HCT116 (cell line): ENCODE results near the gene SCN1B. TPM values are rescaled to one million over a fixed set of nuclear protein-coding genes. Genes with fewer than 3 reads are reported as not detected.

ENCODE experiments used
- ATAC-seq: fragments of 200-7000 bp; cut with Tn5 transposase; 2 replicates; pipeline ENCODE4 v1.9.1; 2020; ENCODE audit warnings: mild to moderate bottlenecking, moderate library complexity
- BruUV-seq: library from RNA; stranded (reverse); fragments of 400-500 nt; replicated peaks from 2 replicates; lab custom pipeline; 2021; lab: Mats Ljungman, UMichigan
- CTCF ChIA-PET: fragments of 300-600 bp; sonication (Branson Sonifier 250); formaldehyde crosslinking; loops from one replicate; lab custom pipeline; 2021; ENCODE audit warnings: antibody characterized with exemption; lab: Charles Lee
- POLR2A ChIA-PET: fragments of 300-600, 350-600 bp; sonication (Branson Sonifier 250); formaldehyde crosslinking; loops from one replicate; lab custom pipeline; 2021; ENCODE audit warnings: antibody characterized with exemption; lab: Charles Lee
- RAD21 ChIA-PET, 2 experiments: fragments of 300-600 bp; sonication (Branson Sonifier 250); formaldehyde crosslinking; loops; one replicate each; lab custom pipeline; 2023; ENCODE audit warnings: low total read pairs in 2 of 2; ENCODE audit not compliant: uncharacterized antibody in 2 of 2, unreplicated experiment in 2 of 2, low non-redundant PET in 1 of 2; lab: Charles Lee
- DNase-seq: peaks from one replicate; pipeline ENCODE4 v3.0.0-alpha.2; 2010; ENCODE audit warnings: low read depth, low spot score
- H2AFZ ChIP-seq: fragments of 200-600 bp; shearing (Covaris generic), sonication (generic); 2 replicates; pipeline ENCODE4 v1.6.1; 2017; ENCODE audit warnings: low read depth, mixed run types, mixed read lengths, antibody characterized with exemption, low read length; ENCODE audit not compliant: poor library complexity, severe bottlenecking
- H3K27ac ChIP-seq: 2 replicates; pipeline ENCODE4 v1.5.1; 2012; ENCODE audit warnings: low read depth, low read length
- H3K27me3 ChIP-seq: fragments of 200-600 bp; sonication (generic); 2 replicates; pipeline ENCODE4 v1.6.1; 2016; ENCODE audit warnings: mixed run types, low read length, mixed read lengths; ENCODE audit not compliant: insufficient read depth
- H3K36me3 ChIP-seq, 2 experiments: fragments of 200-500 bp in 1 of 2; fragments of 200-600 bp in 1 of 2; sonication (Bioruptor generic) in 1 of 2; sonication (generic) in 1 of 2; 2 replicates each; pipeline versions ENCODE4 v1.5.1 to v1.6.1; 2014 to 2016; ENCODE audit warnings: low read length in 2 of 2, inconsistent platforms in 1 of 2, mixed read lengths in 1 of 2, mixed run types in 1 of 2; ENCODE audit not compliant: insufficient read depth in 2 of 2, control insufficient read depth in 1 of 2
- H3K4me1 ChIP-seq, 2 experiments: fragments of 200-600 bp in 1 of 2; sonication (generic) in 1 of 2; 2 replicates each; pipeline versions ENCODE4 v1.5.1 to v1.6.1; 2012 to 2017; ENCODE audit warnings: low read length in 2 of 2, inconsistent platforms in 1 of 2, mild to moderate bottlenecking in 1 of 2, mixed read lengths in 1 of 2, mixed run types in 1 of 2, moderate library complexity in 1 of 2; ENCODE audit not compliant: insufficient read depth in 2 of 2, control insufficient read depth in 1 of 2
- H3K4me2 ChIP-seq: fragments of 200-600 bp; sonication (generic); 2 replicates; pipeline ENCODE4 v1.6.1; 2017; ENCODE audit warnings: mixed run types, low read length, mixed read lengths
- H3K4me3 ChIP-seq, 2 experiments: fragments of 200-600 bp in 1 of 2; sonication (generic) in 1 of 2; replicated peaks in 1 of 2; 2 replicates each; pipeline ENCODE4 v1.5.1; 2011 to 2016; ENCODE audit warnings: low read length in 2 of 2, control low read depth in 1 of 2, low read depth in 1 of 2, mild to moderate bottlenecking in 1 of 2, mixed read lengths in 1 of 2, mixed run types in 1 of 2
- H3K79me2 ChIP-seq: fragments of 200-600 bp; sonication (generic); 2 replicates; pipeline ENCODE4 v1.6.1; 2017; ENCODE audit warnings: mild to moderate bottlenecking, mixed run types, low read length, moderate library complexity, mixed read lengths; ENCODE audit not compliant: insufficient read depth
- H3K9ac ChIP-seq: fragments of 200-600 bp; sonication (generic); 2 replicates; pipeline ENCODE4 v1.6.1; 2016; ENCODE audit warnings: low read length, mixed read lengths
- H3K9me2 ChIP-seq: fragments of 200-600 bp; sonication (generic), shearing (Covaris generic); 2 replicates; pipeline ENCODE4 v1.6.1; 2017; ENCODE audit warnings: mixed run types, mild to moderate bottlenecking, moderate library complexity; ENCODE audit not compliant: insufficient read depth
- H3K9me3 ChIP-seq, 2 experiments: fragments of 200-500 bp in 1 of 2; fragments of 200-600 bp in 1 of 2; sonication (Bioruptor generic) in 1 of 2; sonication (generic) in 1 of 2; 2 replicates each; pipeline ENCODE4 v1.6.1; 2014 to 2017; ENCODE audit warnings: low read length in 2 of 2, mixed read lengths in 2 of 2, inconsistent platforms in 1 of 2, low read depth in 1 of 2, mild to moderate bottlenecking in 1 of 2, mixed run types in 1 of 2, moderate library complexity in 1 of 2; ENCODE audit not compliant: control insufficient read depth in 1 of 2, insufficient read depth in 1 of 2
- H4K20me1 ChIP-seq: fragments of 200-600 bp; sonication (generic), shearing (Covaris generic); 2 replicates; pipeline ENCODE4 v1.6.1; 2017; ENCODE audit warnings: mixed run types, mild to moderate bottlenecking, moderate library complexity; ENCODE audit not compliant: insufficient read depth
- ATF3 ChIP-seq: IDR thresholded peaks from 2 replicates; pipeline ENCODE4 v1.6.1; 2012
- CBX3 ChIP-seq: IDR thresholded peaks from 2 replicates; pipeline ENCODE4 v1.6.1; 2012; ENCODE audit warnings: low read depth
- CEBPB ChIP-seq: IDR thresholded peaks from 2 replicates; pipeline ENCODE4 v1.6.1; 2012; ENCODE audit warnings: low read depth
- CTCF ChIP-seq, 3 experiments: fragments of 200-600 bp in 1 of 3; sonication (generic) in 1 of 3; IDR thresholded peaks in 2 of 3; conservative IDR thresholded peaks in 1 of 3; 2 replicates each; pipeline ENCODE4 v1.5.1; 2012 to 2017; ENCODE audit warnings: low read depth in 2 of 3, low read length in 2 of 3, antibody characterized with exemption in 1 of 3, borderline replicate concordance in 1 of 3, control low read depth in 1 of 3, mild to moderate bottlenecking in 1 of 3, mixed read lengths in 1 of 3, mixed run types in 1 of 3, moderate library complexity in 1 of 3; ENCODE audit not compliant: insufficient read depth in 1 of 3
- EGR1 ChIP-seq: IDR thresholded peaks from 2 replicates; pipeline ENCODE4 v1.6.1; 2012; ENCODE audit warnings: low read depth
- ELF1 ChIP-seq: IDR thresholded peaks from 2 replicates; pipeline ENCODE4 v1.6.1; 2012; ENCODE audit warnings: low read depth, borderline replicate concordance
- EZH2 ChIP-seq: fragments of 200-600 bp; sonication (generic); IDR thresholded peaks from 2 replicates; pipeline ENCODE4 v1.6.1; 2017; ENCODE audit warnings: antibody characterized with exemption, mixed run types
- EZH2phosphoT487 ChIP-seq: fragments of 200-600 bp; IDR thresholded peaks from 2 replicates; pipeline ENCODE4 v1.6.1; 2018; ENCODE audit warnings: antibody characterized with exemption, borderline replicate concordance
- FOSL1 ChIP-seq: IDR thresholded peaks from 2 replicates; pipeline ENCODE4 v1.6.1; 2012; ENCODE audit warnings: low read depth
- POLR2A ChIP-seq: IDR thresholded peaks from 2 replicates; pipeline ENCODE4 v1.7.0; 2011; ENCODE audit warnings: borderline replicate concordance; ENCODE audit not compliant: insufficient read depth, insufficient read length; ENCODE audit errors: extremely low read depth
- POLR2AphosphoS5 ChIP-seq: IDR thresholded peaks from 2 replicates; pipeline ENCODE4 v1.6.1; 2011; ENCODE audit warnings: mild to moderate bottlenecking, low read depth, low read length, moderate library complexity
- RAD21 ChIP-seq: IDR thresholded peaks from 2 replicates; pipeline ENCODE4 v1.6.1; 2012; ENCODE audit warnings: low read depth, mild to moderate bottlenecking
- SIN3A ChIP-seq: IDR thresholded peaks from 2 replicates; pipeline ENCODE4 v1.6.1; 2012; ENCODE audit warnings: low read depth
- SRF ChIP-seq: IDR thresholded peaks from 2 replicates; pipeline ENCODE4 v1.6.1; 2012; ENCODE audit warnings: low read depth
- TCF7L2 ChIP-seq: IDR thresholded peaks from 2 replicates; pipeline ENCODE4 v1.7.0; 2011; ENCODE audit warnings: borderline replicate concordance, inconsistent platforms; ENCODE audit not compliant: insufficient read depth, insufficient read length; ENCODE audit errors: extremely low read depth
- ZBTB33 ChIP-seq: IDR thresholded peaks from 2 replicates; pipeline ENCODE4 v1.6.1; 2011; ENCODE audit warnings: mild to moderate bottlenecking, low read length, moderate library complexity; ENCODE audit not compliant: insufficient replicate concordance; ENCODE audit errors: extremely low read depth
- ZFX ChIP-seq: fragments of 450-650 bp; IDR thresholded peaks from 2 replicates; pipeline ENCODE4 v1.6.1; 2017
- ZNF274 ChIP-seq: fragments of 200-500 bp; sonication (Bioruptor generic); IDR thresholded peaks from 2 replicates; pipeline ENCODE4 v1.6.1; 2014; ENCODE audit warnings: mild to moderate bottlenecking, low read depth, low read length, inconsistent platforms
- intact Hi-C: fragments of 100-400 bp; cut with micrococcal nuclease; formaldehyde crosslinking; loops from 2 replicates; pipeline ENCODE4 v1.10.0; 2022
- total RNA-seq: library from RNA; stranded (reverse); gene quantifications from one replicate; pipeline ENCODE4 v1.2.1, GENCODE V29; 2021; ENCODE audit not compliant: unreplicated experiment
- TF ChIP-seq, protein P1 (sequence below): IDR thresholded peaks from 2 replicates; pipeline ENCODE4 v1.6.1; 2012; ENCODE audit warnings: low read depth

SCN1B gene
- total RNA-seq, 1 experiment from 2014 or later: 6.6 TPM

GRCh38 chr19:35066121-35066520, 35.9 kb downstream of the SCN1B start:
- H2AFZ ChIP-seq: peak overlapping the region; percentile 12
- no peak for ATAC-seq
- CTCF ChIA-PET: interaction anchor here (0.8 to 3.0 kb wide), 12 partner anchors 8 to 204 kb away, joined by 3 to 46 read pairs (median 7); partner anchors contain the start of genes FXYD3 and LGI4
- H3K36me3 ChIP-seq: no peaks in the 10 kb centered on the region
- peaks cover 0 to 5% of the 10 kb centered on the region in 2 experiments; a peak in 1 of 4 replicates for H3K9me3 ChIP-seq
- H3K27ac ChIP-seq: no peak overlapping the region
- no peaks in the 10 kb centered on the region for H4K20me1 ChIP-seq
- intact Hi-C loops: loop anchor here (5.0 kb wide), 1 partner anchor 181 kb away; the partner anchor contains the start of gene LSR
- no TSS peak for BruUV-seq
- no peak for TF ChIP-seq ZBTB33
- TF ChIP-seq ZFX: no peak
- TF ChIP-seq ZNF274: no peak
- no peak for TF ChIP-seq EZH2
- TF ChIP-seq SRF: no peak
- TF ChIP-seq POLR2AphosphoS5: no peak
- TF ChIP-seq, protein P1, sequence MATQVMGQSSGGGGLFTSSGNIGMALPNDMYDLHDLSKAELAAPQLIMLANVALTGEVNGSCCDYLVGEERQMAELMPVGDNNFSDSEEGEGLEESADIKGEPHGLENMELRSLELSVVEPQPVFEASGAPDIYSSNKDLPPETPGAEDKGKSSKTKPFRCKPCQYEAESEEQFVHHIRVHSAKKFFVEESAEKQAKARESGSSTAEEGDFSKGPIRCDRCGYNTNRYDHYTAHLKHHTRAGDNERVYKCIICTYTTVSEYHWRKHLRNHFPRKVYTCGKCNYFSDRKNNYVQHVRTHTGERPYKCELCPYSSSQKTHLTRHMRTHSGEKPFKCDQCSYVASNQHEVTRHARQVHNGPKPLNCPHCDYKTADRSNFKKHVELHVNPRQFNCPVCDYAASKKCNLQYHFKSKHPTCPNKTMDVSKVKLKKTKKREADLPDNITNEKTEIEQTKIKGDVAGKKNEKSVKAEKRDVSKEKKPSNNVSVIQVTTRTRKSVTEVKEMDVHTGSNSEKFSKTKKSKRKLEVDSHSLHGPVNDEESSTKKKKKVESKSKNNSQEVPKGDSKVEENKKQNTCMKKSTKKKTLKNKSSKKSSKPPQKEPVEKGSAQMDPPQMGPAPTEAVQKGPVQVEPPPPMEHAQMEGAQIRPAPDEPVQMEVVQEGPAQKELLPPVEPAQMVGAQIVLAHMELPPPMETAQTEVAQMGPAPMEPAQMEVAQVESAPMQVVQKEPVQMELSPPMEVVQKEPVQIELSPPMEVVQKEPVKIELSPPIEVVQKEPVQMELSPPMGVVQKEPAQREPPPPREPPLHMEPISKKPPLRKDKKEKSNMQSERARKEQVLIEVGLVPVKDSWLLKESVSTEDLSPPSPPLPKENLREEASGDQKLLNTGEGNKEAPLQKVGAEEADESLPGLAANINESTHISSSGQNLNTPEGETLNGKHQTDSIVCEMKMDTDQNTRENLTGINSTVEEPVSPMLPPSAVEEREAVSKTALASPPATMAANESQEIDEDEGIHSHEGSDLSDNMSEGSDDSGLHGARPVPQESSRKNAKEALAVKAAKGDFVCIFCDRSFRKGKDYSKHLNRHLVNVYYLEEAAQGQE: no peak
- no peak for TF ChIP-seq RAD21
- no peak for TF ChIP-seq CEBPB
- TF ChIP-seq ELF1: no peak
- no peak for TF ChIP-seq CBX3
- TF ChIP-seq EZH2phosphoT487: no peak
- no peak for TF ChIP-seq EGR1
- no peak for TF ChIP-seq POLR2A
- no peak for TF ChIP-seq FOSL1
- TF ChIP-seq SIN3A: no peak
- TF ChIP-seq CTCF (IDR thresholded peaks at IDR 0.05 in 2 of 3, conservative IDR thresholded peaks at IDR 0.05 in 1 of 3; ENCODE audit: borderline replicate concordance in 1 of 3, insufficient read depth in 1 of 3, low read depth in 2 of 3, low read length in 2 of 3): no peak
- no peak for TF ChIP-seq TCF7L2
- TF ChIP-seq ATF3: no peak
- TF ChIP-seq, all 23 proteins: peak for 0
- RAD21 ChIA-PET: interaction anchor here (2.3 to 2.4 kb wide), 2 partner anchors 75 to 76 kb away, joined by 24 to 25 read pairs; no protein-coding TSS in a partner anchor
- DNase-seq: no peak
- Histone ChIP-seq H3K9ac (no peak overlapping the region), H3K4me1 (peaks cover 10 to 28% of the 10 kb centered on the region in 2 experiments; a peak in 3 of 4 replicates), H3K4me3 (no peak overlapping the region), H3K4me2 (peak overlapping the region; percentile 43; the same call in 1 of the 2 replicates), H3K27me3 (no peaks in the 10 kb centered on the region), H3K9me2 (no peaks in the 10 kb centered on the region), H3K79me2 (no peaks in the 10 kb centered on the region)
- POLR2A ChIA-PET: interaction anchor here (1.0 kb wide), 1 partner anchor 11 kb away, joined by 5 read pairs; no protein-coding TSS in a partner anchor
